ENCODE data around the gene TUBGCP2.
"Not testable (repeated sequence)": the region's sequence is repeated elsewhere in the genome, so short reads cannot be mapped to it uniquely, and the experiment has no call there.

Gene TUBGCP2

GRCh38 chr10:133325440-133326222 lies 17.0 kb upstream of the TUBGCP2 start:
- DNase-seq (ENCODE audit: low read depth in 2 of 2): no peak

- DNase-seq (ENCODE audit: low read depth in 2 of 2): no peak
Observed at GRCh38 chr10:133324857-133325260, 16.2 kb upstream of the TUBGCP2 start.

DNA sequence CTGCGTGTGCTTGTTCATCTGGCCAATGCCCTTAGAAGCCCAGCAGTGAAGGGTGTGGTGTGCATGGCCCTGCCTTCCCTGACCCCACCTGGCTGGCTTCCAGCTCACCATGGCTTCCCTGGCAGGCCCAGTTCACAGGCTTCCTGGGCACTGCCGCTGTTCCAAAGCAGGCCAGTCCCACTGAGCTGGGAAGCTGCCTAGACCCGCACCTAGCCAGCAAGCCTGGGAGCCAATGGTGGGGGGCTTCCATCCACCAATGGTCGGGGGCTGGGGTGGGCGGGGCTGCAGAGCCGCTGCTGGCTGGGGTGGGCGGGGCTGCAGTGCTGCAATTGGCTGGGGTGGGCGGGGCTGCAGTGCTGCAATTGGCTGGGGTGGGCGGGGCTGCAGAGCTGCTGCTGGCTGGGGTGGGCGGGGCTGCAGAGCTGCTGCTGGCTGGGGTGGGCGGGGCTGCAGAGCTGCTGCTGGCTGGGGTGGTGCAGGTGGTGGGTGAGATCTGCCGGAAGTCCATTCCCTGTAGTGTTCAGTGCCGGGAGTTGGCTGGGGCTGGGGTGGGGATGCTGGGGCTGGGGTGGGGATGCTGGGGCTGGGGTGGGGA lies 15.6 kb upstream of the TUBGCP2 start:
- no peak for DNase-seq (ENCODE audit: low read depth in 2 of 2)

DNA sequence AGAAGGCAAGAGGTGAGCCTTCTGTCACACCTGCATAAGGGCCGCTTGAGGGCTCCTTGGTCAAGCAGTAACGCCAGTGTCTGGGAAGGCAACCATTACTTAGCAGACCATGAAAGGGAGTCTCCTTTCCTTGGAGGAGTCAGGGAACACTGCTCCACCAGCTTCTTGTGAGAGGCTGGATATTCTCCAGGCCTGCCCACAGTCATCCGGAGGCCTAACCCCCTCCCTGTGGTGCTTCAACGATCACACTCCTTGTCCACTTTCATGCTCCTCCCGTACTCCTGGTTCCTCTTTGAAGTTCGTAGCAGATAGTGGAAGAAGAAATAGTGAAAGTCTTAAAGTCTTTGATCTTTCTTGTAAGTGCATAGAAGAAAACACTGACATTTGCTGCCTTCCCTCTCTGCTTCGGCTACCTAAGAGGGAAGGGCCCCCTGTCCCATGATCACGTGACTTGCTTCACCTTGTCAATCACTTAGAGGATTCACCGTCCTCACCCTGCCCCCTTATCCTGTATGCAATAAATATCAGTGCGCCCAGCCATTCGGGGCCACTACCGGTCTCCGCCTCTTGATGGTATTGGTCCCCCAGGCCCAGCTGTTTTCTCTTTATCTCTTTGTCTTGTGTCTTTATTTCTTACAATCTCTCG lies 13.5 kb upstream of the TUBGCP2 start:
- not testable (repeated sequence) for DNase-seq (ENCODE audit: low read depth in 2 of 2)

DNA sequence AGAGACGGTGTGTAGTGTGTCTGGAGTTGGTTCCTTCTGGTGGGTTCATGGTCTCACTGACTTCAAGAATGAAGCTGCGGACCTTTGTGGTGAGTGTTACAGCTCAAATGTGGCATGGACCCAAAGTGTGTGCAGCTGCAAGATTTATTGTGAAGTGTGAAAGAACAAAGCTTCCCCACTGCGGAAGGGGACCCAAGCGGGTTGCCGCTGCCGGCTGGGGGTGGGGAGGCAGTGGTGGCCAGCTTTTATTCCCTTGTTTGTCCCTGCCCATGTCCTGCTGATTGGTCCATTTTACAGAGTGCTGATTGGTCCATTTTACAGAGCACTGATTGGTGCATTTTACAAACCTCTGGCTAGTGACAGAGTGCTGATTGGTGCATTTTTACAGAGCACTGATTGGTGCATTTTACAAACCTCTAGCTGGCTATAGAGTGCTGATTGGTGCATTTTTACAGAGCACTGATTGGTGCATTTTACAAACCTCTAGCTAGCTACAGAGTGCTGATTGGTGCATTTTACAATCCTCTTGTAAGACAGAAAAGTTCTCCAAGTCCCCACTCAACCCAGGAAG lies 12.3 kb upstream of the TUBGCP2 start:
- DNase-seq (ENCODE audit: low read depth in 2 of 2): not testable (repeated sequence)

GRCh38 chr10:133318494-133319127 lies 9.9 kb upstream of the TUBGCP2 start:
- DNase-seq (ENCODE audit: low read depth in 2 of 2): no peak

DNA sequence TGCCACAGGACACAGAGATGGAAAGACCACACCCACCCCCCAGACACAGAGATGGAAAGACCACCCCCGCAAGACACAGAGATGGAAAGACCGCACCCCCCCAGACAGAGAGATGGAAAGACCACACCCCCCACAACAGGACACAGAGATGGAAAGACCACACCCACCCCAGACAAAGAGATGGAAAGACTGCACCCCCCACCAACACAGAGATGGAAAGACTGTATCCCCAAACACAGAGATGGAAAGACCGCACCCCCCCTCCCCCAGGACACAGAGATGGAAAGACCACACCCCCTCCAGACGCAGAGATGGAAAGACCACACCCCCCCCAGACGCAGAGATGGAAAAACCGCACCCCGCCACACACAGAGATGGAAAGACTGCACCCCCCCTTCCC lies 8.1 kb upstream of the TUBGCP2 start:
- no peak for DNase-seq (ENCODE audit: low read depth in 2 of 2)

GRCh38 chr10:133316266-133316665 lies 7.6 kb upstream of the TUBGCP2 start:
- DNase-seq (ENCODE audit: low read depth in 2 of 2): no peak

GRCh38 chr10:133315847-133316246 lies 7.2 kb upstream of the TUBGCP2 start:
- no peak for DNase-seq (ENCODE audit: low read depth in 2 of 2)

- no peak for DNase-seq (ENCODE audit: low read depth in 2 of 2)
Observed at GRCh38 chr10:133314911-133315310, 6.2 kb upstream of the TUBGCP2 start.

GRCh38 chr10:133313192-133313591 lies 4.5 kb upstream of the TUBGCP2 start:
- DNase-seq (ENCODE audit: low read depth in 2 of 2): no peak

GRCh38 chr10:133312769-133313145 lies 4.1 kb upstream of the TUBGCP2 start:
- DNase-seq (ENCODE audit: low read depth in 2 of 2): no peak

DNA sequence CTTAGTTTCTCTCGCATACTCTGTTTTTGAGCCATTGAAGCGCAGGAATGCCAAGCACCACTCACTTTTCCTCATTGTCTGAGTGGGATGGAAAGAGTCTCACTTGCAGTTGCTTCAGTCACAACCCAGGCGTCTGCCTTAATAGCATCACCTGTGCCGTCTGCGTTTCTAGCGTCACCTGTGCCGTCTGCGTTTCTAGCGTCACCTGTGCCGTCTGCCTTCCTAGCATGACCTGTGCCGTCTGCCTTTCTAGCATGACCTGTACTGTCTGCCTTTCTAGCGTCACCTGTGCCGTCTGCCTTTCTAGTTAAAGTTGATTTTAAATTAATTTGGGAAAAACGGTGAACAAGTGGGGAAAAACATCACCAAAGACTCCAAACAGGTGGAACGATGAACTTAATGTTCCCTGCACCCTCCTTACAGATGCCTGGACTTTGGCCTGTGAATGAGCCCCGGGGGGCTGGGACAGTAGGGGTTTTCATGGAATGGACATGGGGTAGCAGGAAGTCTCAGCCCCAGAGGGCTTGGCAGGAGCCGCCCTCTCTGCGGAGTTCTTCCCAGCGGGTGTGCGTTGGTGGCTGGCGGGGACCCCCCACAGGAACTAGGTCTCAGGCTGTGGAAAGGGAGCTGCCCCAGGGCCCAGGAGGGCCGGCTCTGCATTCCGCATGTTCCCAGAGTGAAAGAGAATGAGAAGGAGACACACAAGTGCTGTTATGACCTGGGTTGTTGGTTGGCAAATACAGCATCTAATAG lies 3.5 kb upstream of the TUBGCP2 start:
- DNase-seq (ENCODE audit: low read depth in 2 of 2): no peak

DNA sequence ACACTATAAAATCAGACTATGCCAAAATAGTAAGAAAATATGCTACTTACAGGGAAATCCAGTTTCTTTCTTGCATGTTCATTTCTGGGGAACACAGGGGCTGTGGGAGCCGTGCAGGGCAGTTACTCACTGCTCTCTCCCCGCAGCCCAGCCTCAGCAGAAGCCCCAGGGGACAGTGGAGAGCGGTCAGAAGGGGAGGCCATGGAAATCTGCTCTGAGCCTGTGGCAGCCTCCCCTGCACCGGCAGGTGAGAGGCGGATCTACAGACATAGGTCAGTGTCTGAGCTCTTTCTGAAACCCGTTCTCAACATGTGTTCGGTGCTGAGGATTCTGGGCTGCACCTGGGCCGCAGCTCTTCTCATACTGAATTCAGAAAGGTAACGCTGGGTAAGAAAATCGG lies 2.9 kb upstream of the TUBGCP2 start:
- no peak for DNase-seq (ENCODE audit: low read depth in 2 of 2)

DNA sequence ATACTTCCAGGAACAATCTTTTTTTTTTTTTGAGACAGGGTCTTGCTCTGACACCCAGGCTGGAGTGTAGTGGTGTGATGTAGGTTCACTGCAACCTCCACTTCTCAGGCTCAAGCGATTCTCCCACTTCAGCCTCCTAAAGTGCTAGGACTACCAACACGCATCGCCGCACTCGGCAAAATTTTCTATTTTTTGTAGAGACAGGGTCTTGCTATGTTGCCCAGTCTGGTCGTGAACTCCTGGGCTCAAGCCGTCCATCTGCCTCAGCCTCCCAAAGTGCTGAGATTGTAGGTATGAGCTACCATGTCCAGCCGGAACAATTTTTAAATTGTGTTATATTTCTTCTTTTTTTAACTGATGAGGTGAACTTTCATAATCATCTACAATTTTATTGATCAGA lies 2.1 kb upstream of the TUBGCP2 start:
- no peak for DNase-seq (ENCODE audit: low read depth in 2 of 2)

DNA sequence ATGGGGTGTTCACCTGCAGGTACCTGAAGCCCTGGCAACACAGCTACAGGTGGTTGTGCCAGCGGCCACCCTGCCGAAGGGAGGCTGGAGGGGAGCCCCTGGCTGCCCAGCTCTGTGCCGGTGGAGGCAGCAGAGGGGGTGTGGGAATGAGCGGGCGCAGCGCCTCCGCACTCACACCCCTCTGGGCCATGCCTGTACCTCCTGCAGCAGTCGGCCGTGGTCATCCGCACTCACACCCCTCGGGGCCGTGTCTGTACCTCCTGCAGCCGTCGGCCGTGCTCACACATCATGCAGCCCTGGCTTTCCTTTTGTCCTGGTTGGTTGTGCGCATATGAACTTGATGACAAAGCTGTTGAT lies 1.7 kb upstream of the TUBGCP2 start:
- DNase-seq (ENCODE audit: low read depth in 2 of 2): no peak

- DNase-seq (ENCODE audit: low read depth in 2 of 2): no peak
Observed at GRCh38 chr10:133309720-133310398, 1.2 kb upstream of the TUBGCP2 start.

DNA sequence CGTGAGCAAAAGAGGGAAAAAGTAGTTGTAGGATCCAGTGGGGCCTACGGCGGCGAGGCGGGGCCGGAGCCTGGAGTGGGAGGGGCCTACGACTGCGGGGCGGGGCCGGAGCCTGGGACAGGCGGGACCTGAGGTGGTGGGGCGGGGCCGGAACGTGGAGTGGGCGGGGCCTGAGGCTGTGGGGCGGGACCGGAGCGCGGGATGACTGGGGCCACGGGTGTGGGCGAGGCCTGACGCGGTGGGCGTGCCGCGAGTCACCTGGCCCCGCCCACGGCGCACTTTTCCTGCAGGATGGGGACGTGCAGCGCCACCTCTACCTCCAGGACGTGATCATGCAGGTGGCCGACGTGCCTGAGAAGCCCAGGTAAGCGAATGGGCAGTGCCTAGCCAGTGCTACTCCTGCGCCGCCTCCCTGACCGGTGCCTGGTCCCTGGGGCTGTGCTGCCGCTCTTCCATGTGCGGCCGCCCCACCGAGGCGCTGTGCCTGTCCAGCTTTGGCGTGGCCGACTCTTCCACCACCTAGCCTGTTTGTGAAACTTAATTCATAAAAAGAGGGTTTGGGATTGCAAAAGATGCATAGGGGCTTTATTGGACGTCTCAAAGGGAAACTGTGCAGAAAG lies 538 bp upstream of the TUBGCP2 start:
- peak; percentile 71 to 75 for DNase-seq (ENCODE audit: low read depth in 2 of 2)

- no peak for DNase-seq (ENCODE audit: low read depth in 2 of 2)
Observed at GRCh38 chr10:133307776-133308420, 774 bp downstream of the TUBGCP2 start.

- DNase-seq (ENCODE audit: low read depth in 2 of 2): no peak
Observed at GRCh38 chr10:133306941-133307379, 1.7 kb downstream of the TUBGCP2 start.

Measured in fibroblast of skin of left quadriceps (primary cell).